ENCODE data around the gene TTYH3. TPM values are rescaled to one million over a fixed set of nuclear protein-coding genes. Genes with fewer than 3 reads are reported as not detected.
A peak's percentile ranks its signal among the peaks of the same experiment; 100 is the strongest.

Gene TTYH3
- polyA plus RNA-seq, 1 donor (not counting 4 experiments of a cell fraction or from before 2014, with no cell fraction given): 8.5 TPM

- H3K9ac ChIP-seq (ENCODE audit: control insufficient read depth, extremely low read depth, insufficient read depth, low read length): no peak overlapping the region
- H4K20me1 ChIP-seq (ENCODE audit: control insufficient read depth, extremely low read depth, insufficient read depth, low read length): no peaks in the 10 kb centered on the region
- no peak for FAIRE-seq
- H3K4me3 ChIP-seq (ENCODE audit: control insufficient read depth in 2 of 3, extremely low read depth in 1 of 3, insufficient read depth in 2 of 3, low read depth in 1 of 3, low read length in 3 of 3): no peak overlapping the region
- TF ChIP-seq, protein P1, sequence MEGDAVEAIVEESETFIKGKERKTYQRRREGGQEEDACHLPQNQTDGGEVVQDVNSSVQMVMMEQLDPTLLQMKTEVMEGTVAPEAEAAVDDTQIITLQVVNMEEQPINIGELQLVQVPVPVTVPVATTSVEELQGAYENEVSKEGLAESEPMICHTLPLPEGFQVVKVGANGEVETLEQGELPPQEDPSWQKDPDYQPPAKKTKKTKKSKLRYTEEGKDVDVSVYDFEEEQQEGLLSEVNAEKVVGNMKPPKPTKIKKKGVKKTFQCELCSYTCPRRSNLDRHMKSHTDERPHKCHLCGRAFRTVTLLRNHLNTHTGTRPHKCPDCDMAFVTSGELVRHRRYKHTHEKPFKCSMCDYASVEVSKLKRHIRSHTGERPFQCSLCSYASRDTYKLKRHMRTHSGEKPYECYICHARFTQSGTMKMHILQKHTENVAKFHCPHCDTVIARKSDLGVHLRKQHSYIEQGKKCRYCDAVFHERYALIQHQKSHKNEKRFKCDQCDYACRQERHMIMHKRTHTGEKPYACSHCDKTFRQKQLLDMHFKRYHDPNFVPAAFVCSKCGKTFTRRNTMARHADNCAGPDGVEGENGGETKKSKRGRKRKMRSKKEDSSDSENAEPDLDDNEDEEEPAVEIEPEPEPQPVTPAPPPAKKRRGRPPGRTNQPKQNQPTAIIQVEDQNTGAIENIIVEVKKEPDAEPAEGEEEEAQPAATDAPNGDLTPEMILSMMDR (optimal IDR thresholded peaks at IDR 0.05 in 1 of 3, IDR thresholded peaks at IDR 0.05 in 1 of 3, conservative IDR thresholded peaks at IDR 0.05 in 1 of 3; ENCODE audit: extremely low read depth in 1 of 3, insufficient read depth in 2 of 3, low read length in 3 of 3): peak in 2 of 3 experiments; percentile 43 to 49
- no peak for TF ChIP-seq EZH2 (IDR thresholded peaks at IDR 0.05; ENCODE audit: low read length)
- H3K9me3 ChIP-seq (ENCODE audit: control insufficient read depth, low read depth, low read length): no peaks in the 10 kb centered on the region
- no peak overlapping the region for H3K27ac ChIP-seq (ENCODE audit: control insufficient read depth, insufficient read depth, low read length)
- no peaks in the 10 kb centered on the region for H3K9me1 ChIP-seq (ENCODE audit: control insufficient read depth, extremely low read depth, insufficient read depth, low read length)
- dilution Hi-C loops (cut with MboI; ENCODE audit: extremely low pct_ligation_motif_present, low sequenced_read_pairs): no loop called here
- H3K27me3 ChIP-seq (ENCODE audit: control insufficient read depth, extremely low read depth, insufficient read depth, low read length): peaks cover 4% of the 10 kb centered on the region
- no peak overlapping the region for H2AFZ ChIP-seq (ENCODE audit: control insufficient read depth, low read length)
- H3K4me1 ChIP-seq (ENCODE audit: control insufficient read depth, extremely low read depth, insufficient read depth, low read length): peaks cover 3% of the 10 kb centered on the region
- no peak for DNase-seq (ENCODE audit: low read depth, low spot score)
- no peaks in the 10 kb centered on the region for H3K79me2 ChIP-seq (ENCODE audit: control insufficient read depth, insufficient read depth, low read length)
- H3K4me2 ChIP-seq (ENCODE audit: control insufficient read depth, extremely low read depth, insufficient read depth, low read depth, low read length): no peak overlapping the region
- H3K36me3 ChIP-seq (ENCODE audit: control insufficient read depth in 2 of 2, extremely low read depth in 1 of 2, insufficient read depth in 2 of 2, low read length in 2 of 2): peaks cover 4 to 17% of the 10 kb centered on the region in 2 experiments
Observed at GRCh38 chr7:2660359-2661095, 28.7 kb downstream of the TTYH3 start.

- no peak overlapping the region for H3K9ac ChIP-seq (ENCODE audit: control insufficient read depth, extremely low read depth, insufficient read depth, low read length)
- no peaks in the 10 kb centered on the region for H3K79me2 ChIP-seq (ENCODE audit: control insufficient read depth, insufficient read depth, low read length)
- dilution Hi-C loops (cut with MboI; ENCODE audit: extremely low pct_ligation_motif_present, low sequenced_read_pairs): no loop called here
- no peak overlapping the region for H2AFZ ChIP-seq (ENCODE audit: control insufficient read depth, low read length)
- H3K27me3 ChIP-seq (ENCODE audit: control insufficient read depth, extremely low read depth, insufficient read depth, low read length): peaks cover 4% of the 10 kb centered on the region
- DNase-seq (ENCODE audit: low read depth, low spot score): no peak
- H3K4me3 ChIP-seq (ENCODE audit: control insufficient read depth in 2 of 3, extremely low read depth in 1 of 3, insufficient read depth in 2 of 3, low read depth in 1 of 3, low read length in 3 of 3): no peak overlapping the region
- no peaks in the 10 kb centered on the region for H3K9me3 ChIP-seq (ENCODE audit: control insufficient read depth, low read depth, low read length)
- no peak for TF ChIP-seq EZH2 (IDR thresholded peaks at IDR 0.05; ENCODE audit: low read length)
- TF ChIP-seq, protein P1 (optimal IDR thresholded peaks at IDR 0.05 in 1 of 3, IDR thresholded peaks at IDR 0.05 in 1 of 3, conservative IDR thresholded peaks at IDR 0.05 in 1 of 3; ENCODE audit: extremely low read depth in 1 of 3, insufficient read depth in 2 of 3, low read length in 3 of 3): peak in 1 of 3 experiments; percentile 1
- H3K4me1 ChIP-seq (ENCODE audit: control insufficient read depth, extremely low read depth, insufficient read depth, low read length): peaks cover 3% of the 10 kb centered on the region
- no peaks in the 10 kb centered on the region for H3K9me1 ChIP-seq (ENCODE audit: control insufficient read depth, extremely low read depth, insufficient read depth, low read length)
- no peak overlapping the region for H3K4me2 ChIP-seq (ENCODE audit: control insufficient read depth, extremely low read depth, insufficient read depth, low read depth, low read length)
- no peak overlapping the region for H3K27ac ChIP-seq (ENCODE audit: control insufficient read depth, insufficient read depth, low read length)
- H4K20me1 ChIP-seq (ENCODE audit: control insufficient read depth, extremely low read depth, insufficient read depth, low read length): no peaks in the 10 kb centered on the region
- no peak for FAIRE-seq
- peaks cover 4 to 17% of the 10 kb centered on the region in 2 experiments for H3K36me3 ChIP-seq (ENCODE audit: control insufficient read depth in 2 of 2, extremely low read depth in 1 of 2, insufficient read depth in 2 of 2, low read length in 2 of 2)
Observed at GRCh38 chr7:2661096-2661449, 29.3 kb downstream of the TTYH3 start.
